Natural killer cell (primary cell): ENCODE measurements around the gene COA3. TPM values are rescaled to one million over a fixed set of nuclear protein-coding genes. Genes with fewer than 3 reads are reported as not detected.

ENCODE experiments used
- ATAC-seq, 3 donors: fragments of 150-1000 bp in 2 of 3; fragments of 200-7000 bp in 1 of 3; cut with Tn5 transposase; 1 replicate in 1 of 3; 2 replicates in 2 of 3; pipeline ENCODE4 v1.10.0; 2021; ENCODE audit warnings: mild to moderate bottlenecking in 2 of 3, moderate library complexity in 2 of 3
- DNase-seq, 2 donors: peaks; one replicate each; pipeline versions ENCODE4 v3.0.0 to v3.0.0-alpha.2; 2013 to 2021; ENCODE audit warnings: mixed read lengths in 1 of 2
- H3K27ac ChIP-seq: one replicate; pipeline ENCODE4 v1.5.1; 2013; ENCODE audit warnings: mild to moderate bottlenecking, low read length
- H3K27me3 ChIP-seq: one replicate; pipeline ENCODE4 v1.6.1; 2013; ENCODE audit warnings: low read length; ENCODE audit not compliant: control insufficient read depth, insufficient read depth
- H3K36me3 ChIP-seq: one replicate; pipeline ENCODE4 v1.6.1; 2013; ENCODE audit warnings: low read length; ENCODE audit not compliant: control insufficient read depth, insufficient read depth
- H3K4me1 ChIP-seq: one replicate; pipeline ENCODE4 v1.6.1; 2013; ENCODE audit warnings: low read length; ENCODE audit not compliant: control insufficient read depth, insufficient read depth
- H3K4me3 ChIP-seq: one replicate; pipeline ENCODE4 v1.5.1; 2013; ENCODE audit warnings: low read length
- H3K9me3 ChIP-seq: one replicate; pipeline ENCODE4 v1.6.1; 2013; ENCODE audit warnings: low read length; ENCODE audit not compliant: control insufficient read depth, insufficient read depth
- H3K27ac Mint-ChIP-seq, 2 donors: one replicate each; pipeline ENCODE4 v1.8.0; 2022; ENCODE audit warnings: mild to moderate bottlenecking in 2 of 2, mixed read lengths in 2 of 2, moderate library complexity in 1 of 2
- H3K27me3 Mint-ChIP-seq, 2 donors: one replicate each; pipeline ENCODE4 v1.8.0; 2022; ENCODE audit warnings: low read depth in 2 of 2, mixed read lengths in 2 of 2
- H3K36me3 Mint-ChIP-seq: one replicate; pipeline ENCODE4 v1.8.0; 2022; ENCODE audit warnings: mixed read lengths
- H3K4me1 Mint-ChIP-seq, 2 donors: one replicate each; pipeline ENCODE4 v1.8.0; 2022; ENCODE audit warnings: mixed read lengths in 2 of 2
- H3K4me3 Mint-ChIP-seq: one replicate; pipeline ENCODE4 v1.8.0; 2022; ENCODE audit warnings: mild to moderate bottlenecking, moderate library complexity, mixed read lengths
- H3K9me3 Mint-ChIP-seq, 2 donors: one replicate each; pipeline ENCODE4 v1.8.0; 2022; ENCODE audit warnings: mixed read lengths in 2 of 2
- CTCF ChIP-seq: fragments of 200-600 bp; IDR thresholded peaks from one replicate; pipeline ENCODE4 v1.8.0; 2022; ENCODE audit warnings: antibody characterized with exemption
- WGBS: methylation state at CpG from one replicate; pipeline ENCODE4 v1.1.7; 2013; ENCODE audit warnings: missing lambda C conversion rate; ENCODE audit not compliant: insufficient coverage; 5-methylcytosine and 5-hydroxymethylcytosine counted together
- intact Hi-C: fragments of 100-400 bp; cut with micrococcal nuclease; formaldehyde crosslinking; loops from one replicate; pipeline ENCODE4 v1.14.2; 2022
- total RNA-seq, 4 donors: library from RNA; stranded (reverse); fragments of 120-200 nt in 1 of 4; gene quantifications; one replicate each; pipeline versions ENCODE4 v1.2.3 to v1.2.4, GENCODE V29; 2013 to 2022

The COA3 gene
- total RNA-seq, 3 donors from 2014 or later (not counting 1 experiment from before 2014, with no cell fraction given) = 12.9 to 19.3 (median 13.1) TPM

GRCh38 chr17:42784409-42784808 lies 14.1 kb downstream of the COA3 start:
- H3K4me3 Mint-ChIP-seq = no peak overlapping the region
- no peak overlapping the region for H3K27ac Mint-ChIP-seq
- H3K27me3 ChIP-seq = peaks cover 37% of the 10 kb centered on the region

GRCh38 chr17:42783791-42784138 lies 14.7 kb downstream of the COA3 start:
- no peak overlapping the region for H3K4me3 Mint-ChIP-seq
- WGBS = 14% methylated on average over 22 of the region's 22 CpGs
- Histone ChIP-seq H3K36me3 (peaks cover 7% of the 10 kb centered on the region), H3K9me3 (no peaks in the 10 kb centered on the region), H3K4me1 (peaks cover 8% of the 10 kb centered on the region), H3K27me3 (peaks cover 37% of the 10 kb centered on the region), H3K4me3 (no peak overlapping the region), H3K27ac (no peak overlapping the region)
- peaks cover 49 to 58% of the 10 kb centered on the region in 2 donors for H3K27me3 Mint-ChIP-seq
- peaks cover 0 to 18% of the 10 kb centered on the region in 2 donors for H3K4me1 Mint-ChIP-seq
- intact Hi-C loops = no loop called here
- H3K36me3 Mint-ChIP-seq = no peaks in the 10 kb centered on the region
- H3K27ac Mint-ChIP-seq = no peak overlapping the region
- no peak for TF ChIP-seq CTCF
- DNase-seq = no peak
- ATAC-seq = no peak
- H3K9me3 Mint-ChIP-seq = no peaks in the 10 kb centered on the region

More at GRCh38 chr17:42784409-42784808, 14.1 kb downstream of the COA3 start:
- DNase-seq (no peak), ATAC-seq (no peak)
- Mint-ChIP-seq H3K27me3 (peaks cover 49 to 61% of the 10 kb centered on the region in 2 donors), H3K36me3 (no peaks in the 10 kb centered on the region), H3K4me1 (peaks cover 0 to 16% of the 10 kb centered on the region in 2 donors), H3K9me3 (no peaks in the 10 kb centered on the region)
- no peak overlapping the region for H3K4me3 ChIP-seq
- 15% methylated on average over 22 of the region's 25 CpGs for WGBS
- no peaks in the 10 kb centered on the region for H3K9me3 ChIP-seq
- no peak for TF ChIP-seq CTCF
- intact Hi-C loops = no loop called here
- H3K27ac ChIP-seq = no peak overlapping the region
- peaks cover 8% of the 10 kb centered on the region for H3K4me1 ChIP-seq
- H3K36me3 ChIP-seq = peaks cover under 1% of the 10 kb centered on the region

DNA sequence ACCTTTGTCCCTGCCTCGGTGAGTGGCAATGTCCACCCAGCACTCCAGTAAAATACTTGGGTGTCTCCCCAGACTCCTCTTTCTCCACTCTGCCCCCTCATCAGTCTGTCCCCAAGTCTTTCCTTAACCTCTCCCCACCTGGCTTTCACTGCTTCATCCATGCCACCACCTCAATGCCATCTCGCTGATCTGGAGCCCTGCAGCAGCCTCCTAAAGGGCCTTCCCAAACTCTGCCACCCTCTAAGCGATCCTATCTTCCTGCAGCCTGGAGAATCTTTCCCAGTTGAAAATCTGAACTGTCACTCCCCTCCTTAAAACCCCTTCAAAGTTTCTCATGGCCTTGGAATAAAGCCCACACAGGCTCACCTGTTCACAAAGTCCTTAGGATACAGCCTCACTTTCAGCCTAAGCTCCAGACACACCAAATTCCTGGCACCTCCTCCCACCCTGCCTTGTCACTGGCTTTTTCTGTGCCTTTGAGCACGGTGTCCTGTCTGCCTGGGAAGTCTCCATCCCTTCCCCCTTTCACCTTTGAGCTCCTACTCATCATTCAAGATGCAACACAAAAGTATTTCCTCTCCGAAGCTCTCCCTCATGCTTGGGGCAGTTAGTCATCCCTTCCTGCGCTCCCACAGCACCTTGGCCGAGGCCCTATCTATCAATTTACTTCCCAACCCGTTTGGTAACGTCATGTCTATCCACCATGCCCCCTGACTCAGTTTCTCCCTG lies 15.3 kb downstream of the COA3 start:
- no peak for TF ChIP-seq CTCF
- no peak for DNase-seq
- no peaks in the 10 kb centered on the region for H3K36me3 Mint-ChIP-seq
- no peak for ATAC-seq
- no peaks in the 10 kb centered on the region for H3K9me3 Mint-ChIP-seq
- WGBS = 24% methylated on average over 9 of the region's 9 CpGs
- H3K27me3 Mint-ChIP-seq = peaks cover 47 to 55% of the 10 kb centered on the region in 2 donors
- H3K4me3 ChIP-seq = no peak overlapping the region
- H3K27ac ChIP-seq = no peak overlapping the region
- intact Hi-C loops = no loop called here
- H3K27me3 ChIP-seq = peaks cover 37% of the 10 kb centered on the region
- H3K4me1 Mint-ChIP-seq = peaks cover 0 to 18% of the 10 kb centered on the region in 2 donors
- H3K4me3 Mint-ChIP-seq = no peak overlapping the region
- H3K4me1 ChIP-seq = peaks cover 8% of the 10 kb centered on the region
- H3K9me3 ChIP-seq = no peaks in the 10 kb centered on the region
- H3K36me3 ChIP-seq = peaks cover 12% of the 10 kb centered on the region
- no peak overlapping the region for H3K27ac Mint-ChIP-seq
